Measurements from ENCODE around the gene PRRC2C.
"Not testable (repeated sequence)": the region's sequence is repeated elsewhere in the genome, so short reads cannot be mapped to it uniquely, and the experiment has no call there.

Gene PRRC2C

GRCh38 chr1:171485375-171486047 is at the start of gene PRRC2C:
PRRC2C (plus strand) TSS chr1:171485530; CDS start chr1:171512089, 26,559 bp downstream.
- peak within 1 kb of the TSS; percentile 76 for H2AFZ ChIP-seq (ENCODE audit: low read length, unreplicated experiment)
- H3K4me1 ChIP-seq (ENCODE audit: control insufficient read depth, insufficient read depth, low read length, unreplicated experiment): peaks cover 24% of the 10 kb centered on the region
- H3K79me2 ChIP-seq (ENCODE audit: control insufficient read depth, insufficient read depth, low read length, unreplicated experiment): peaks cover 51% of the 10 kb centered on the region
- H3K36me3 ChIP-seq (ENCODE audit: insufficient read depth, low read length): peaks cover 6% of the 10 kb centered on the region; the same call in 1 of the 2 replicates
- peak within 1 kb of the TSS; percentile 96 for H3K27ac ChIP-seq (ENCODE audit: low read depth, low read length)
- no peaks in the 10 kb centered on the region for H3K27me3 ChIP-seq (ENCODE audit: insufficient read depth, low read length)
- H3K4me3 ChIP-seq (ENCODE audit: low read depth, low read length): peak within 1 kb of the TSS; percentile 92

GRCh38 chr1:171438441-171438840 is 46.9 kb upstream of the PRRC2C start:
- H3K4me3 ChIP-seq (ENCODE audit: low read depth, low read length): no peak overlapping the region
- peaks cover 45% of the 10 kb centered on the region for H3K4me1 ChIP-seq (ENCODE audit: control insufficient read depth, insufficient read depth, low read length, unreplicated experiment)
- no peaks in the 10 kb centered on the region for H3K36me3 ChIP-seq (ENCODE audit: insufficient read depth, low read length)
- H2AFZ ChIP-seq (ENCODE audit: low read length, unreplicated experiment): peak overlapping the region; percentile 51
- H3K79me2 ChIP-seq (ENCODE audit: control insufficient read depth, insufficient read depth, low read length, unreplicated experiment): no peaks in the 10 kb centered on the region
- peak overlapping the region; percentile 97 for H3K27ac ChIP-seq (ENCODE audit: low read depth, low read length)
- no peaks in the 10 kb centered on the region for H3K27me3 ChIP-seq (ENCODE audit: insufficient read depth, low read length)

- H3K27me3 ChIP-seq (ENCODE audit: insufficient read depth, low read length); H3K4me3 ChIP-seq (ENCODE audit: low read depth, low read length); H3K79me2 ChIP-seq (ENCODE audit: control insufficient read depth, insufficient read depth, low read length, unreplicated experiment); H2AFZ ChIP-seq (ENCODE audit: low read length, unreplicated experiment); H3K36me3 ChIP-seq (ENCODE audit: insufficient read depth, low read length): not testable (repeated sequence)
- Histone ChIP-seq H3K4me1 (ENCODE audit: control insufficient read depth, insufficient read depth, low read length, unreplicated experiment) (peaks cover 30% of the 10 kb centered on the region), H3K27ac (ENCODE audit: low read depth, low read length) (peak overlapping the region; percentile 97; the same call in 1 of the 2 replicates)
Observed at GRCh38 chr1:171440201-171440600, 45.1 kb upstream of the PRRC2C start.

- peaks cover 24% of the 10 kb centered on the region for H3K4me1 ChIP-seq (ENCODE audit: control insufficient read depth, insufficient read depth, low read length, unreplicated experiment)
- not testable (repeated sequence) for H2AFZ ChIP-seq (ENCODE audit: low read length, unreplicated experiment); H3K36me3 ChIP-seq (ENCODE audit: insufficient read depth, low read length); H3K4me3 ChIP-seq (ENCODE audit: low read depth, low read length); H3K79me2 ChIP-seq (ENCODE audit: control insufficient read depth, insufficient read depth, low read length, unreplicated experiment); H3K27me3 ChIP-seq (ENCODE audit: insufficient read depth, low read length)
- peak overlapping the region; percentile 61 for H3K27ac ChIP-seq (ENCODE audit: low read depth, low read length)
Observed at GRCh38 chr1:171441278-171441895, 43.9 kb upstream of the PRRC2C start.

GRCh38 chr1:171446386-171446785 is 38.9 kb upstream of the PRRC2C start:
- no peak overlapping the region for H2AFZ ChIP-seq (ENCODE audit: low read length, unreplicated experiment)
- no peaks in the 10 kb centered on the region for H3K4me1 ChIP-seq (ENCODE audit: control insufficient read depth, insufficient read depth, low read length, unreplicated experiment)
- H3K27ac ChIP-seq (ENCODE audit: low read depth, low read length): no peak overlapping the region
- no peaks in the 10 kb centered on the region for H3K36me3 ChIP-seq (ENCODE audit: insufficient read depth, low read length)
- no peaks in the 10 kb centered on the region for H3K79me2 ChIP-seq (ENCODE audit: control insufficient read depth, insufficient read depth, low read length, unreplicated experiment)
- H3K4me3 ChIP-seq (ENCODE audit: low read depth, low read length): no peak overlapping the region
- H3K27me3 ChIP-seq (ENCODE audit: insufficient read depth, low read length): no peaks in the 10 kb centered on the region

GRCh38 chr1:171455967-171456366 is 29.4 kb upstream of the PRRC2C start:
- Histone ChIP-seq H3K36me3 (ENCODE audit: insufficient read depth, low read length) (no peaks in the 10 kb centered on the region), H3K4me1 (ENCODE audit: control insufficient read depth, insufficient read depth, low read length, unreplicated experiment) (no peaks in the 10 kb centered on the region), H2AFZ (ENCODE audit: low read length, unreplicated experiment) (no peak overlapping the region), H3K27ac (ENCODE audit: low read depth, low read length) (no peak overlapping the region), H3K4me3 (ENCODE audit: low read depth, low read length) (no peak overlapping the region), H3K27me3 (ENCODE audit: insufficient read depth, low read length) (no peaks in the 10 kb centered on the region), H3K79me2 (ENCODE audit: control insufficient read depth, insufficient read depth, low read length, unreplicated experiment) (no peaks in the 10 kb centered on the region)

- Histone ChIP-seq H3K79me2 (ENCODE audit: control insufficient read depth, insufficient read depth, low read length, unreplicated experiment) (no peaks in the 10 kb centered on the region), H2AFZ (ENCODE audit: low read length, unreplicated experiment) (no peak overlapping the region), H3K27me3 (ENCODE audit: insufficient read depth, low read length) (no peaks in the 10 kb centered on the region), H3K4me3 (ENCODE audit: low read depth, low read length) (no peak overlapping the region), H3K27ac (ENCODE audit: low read depth, low read length) (no peak overlapping the region), H3K4me1 (ENCODE audit: control insufficient read depth, insufficient read depth, low read length, unreplicated experiment) (no peaks in the 10 kb centered on the region), H3K36me3 (ENCODE audit: insufficient read depth, low read length) (no peaks in the 10 kb centered on the region)
Observed at GRCh38 chr1:171457412-171457811, 27.9 kb upstream of the PRRC2C start.

GRCh38 chr1:171460018-171460620 is 25.2 kb upstream of the PRRC2C start:
- H2AFZ ChIP-seq (ENCODE audit: low read length, unreplicated experiment): no peak overlapping the region
- no peaks in the 10 kb centered on the region for H3K36me3 ChIP-seq (ENCODE audit: insufficient read depth, low read length)

GRCh38 chr1:171467626-171468025 is 17.7 kb upstream of the PRRC2C start:
- Histone ChIP-seq H2AFZ (ENCODE audit: low read length, unreplicated experiment) (no peak overlapping the region), H3K79me2 (ENCODE audit: control insufficient read depth, insufficient read depth, low read length, unreplicated experiment) (no peaks in the 10 kb centered on the region), H3K4me3 (ENCODE audit: low read depth, low read length) (no peak overlapping the region), H3K27me3 (ENCODE audit: insufficient read depth, low read length) (no peaks in the 10 kb centered on the region), H3K27ac (ENCODE audit: low read depth, low read length) (peak overlapping the region; percentile 73), H3K4me1 (ENCODE audit: control insufficient read depth, insufficient read depth, low read length, unreplicated experiment) (peaks cover 12% of the 10 kb centered on the region), H3K36me3 (ENCODE audit: insufficient read depth, low read length) (no peaks in the 10 kb centered on the region)

More at GRCh38 chr1:171460018-171460620, 25.2 kb upstream of the PRRC2C start:
- Histone ChIP-seq H3K4me3 (ENCODE audit: low read depth, low read length) (no peak overlapping the region), H3K27me3 (ENCODE audit: insufficient read depth, low read length) (no peaks in the 10 kb centered on the region), H3K79me2 (ENCODE audit: control insufficient read depth, insufficient read depth, low read length, unreplicated experiment) (no peaks in the 10 kb centered on the region), H3K27ac (ENCODE audit: low read depth, low read length) (no peak overlapping the region), H3K4me1 (ENCODE audit: control insufficient read depth, insufficient read depth, low read length, unreplicated experiment) (no peaks in the 10 kb centered on the region)

GRCh38 chr1:171468120-171468750 is 17.1 kb upstream of the PRRC2C start:
- Histone ChIP-seq H3K4me3 (ENCODE audit: low read depth, low read length) (no peak overlapping the region), H3K27ac (ENCODE audit: low read depth, low read length) (peak overlapping the region; percentile 73), H3K36me3 (ENCODE audit: insufficient read depth, low read length) (no peaks in the 10 kb centered on the region), H3K4me1 (ENCODE audit: control insufficient read depth, insufficient read depth, low read length, unreplicated experiment) (peaks cover 12% of the 10 kb centered on the region), H3K79me2 (ENCODE audit: control insufficient read depth, insufficient read depth, low read length, unreplicated experiment) (no peaks in the 10 kb centered on the region), H2AFZ (ENCODE audit: low read length, unreplicated experiment) (peak overlapping the region; percentile 46), H3K27me3 (ENCODE audit: insufficient read depth, low read length) (no peaks in the 10 kb centered on the region)

All from ACC112 (cell line).